ENCODE data around the gene KHDRBS2. TPM values are rescaled to one million over a fixed set of nuclear protein-coding genes. Genes with fewer than 3 reads are reported as not detected.

KHDRBS2 gene
- total and polyA plus RNA-seq, 2 of the 13 experiments (the other 11 are each of a cell fraction or from before 2014, with no cell fraction given): not detected

GRCh38 chr6:62090442-62091229, 195.4 kb downstream of the KHDRBS2 start:
- no peak for FAIRE-seq
- no peaks in the 10 kb centered on the region for H3K9me3 ChIP-seq (ENCODE audit: low read length)
- no peak overlapping the region for H3K27ac ChIP-seq (ENCODE audit: extremely low read length, insufficient read depth, low read length)
- no TSS peak for BruUV-seq (replicated peaks)
- under 1% methylated on average over 5 of the region's 5 CpGs for WGBS (ENCODE audit: low lambda C conversion rate)
- intact Hi-C loops (cut with micrococcal nuclease; ENCODE audit: unreplicated experiment) (no loop called here), in situ Hi-C loops (cut with HindIII; ENCODE audit: extremely low pct_ligation_motif_present, low pct_unique_long_range_greater_than_20kb) (no loop called here)
- H3K27me3 ChIP-seq (ENCODE audit: control insufficient read depth in 1 of 2, insufficient read depth in 2 of 2, low read length in 2 of 2): no peaks in the 10 kb centered on the region
- no peak for TF ChIP-seq MIER3 (CRISPR knock-in tag; IDR thresholded peaks at IDR 0.05; ENCODE audit: borderline replicate concordance)
- TF ChIP-seq HNF4G (IDR thresholded peaks at IDR 0.05; ENCODE audit: borderline replicate concordance, low read depth, low read length): no peak
- no peak for TF ChIP-seq HNF4G (CRISPR knock-in tag; IDR thresholded peaks at IDR 0.05; ENCODE audit: borderline replicate concordance, low read depth)
- no peak for TF ChIP-seq FOXP4 (CRISPR knock-in tag; IDR thresholded peaks at IDR 0.05)
- no peaks in the 10 kb centered on the region for H3K79me2 ChIP-seq (ENCODE audit: insufficient read depth, low read length)
- no peaks in the 10 kb centered on the region for H4K20me1 ChIP-seq (ENCODE audit: insufficient read depth, low read length)
- no peaks in the 10 kb centered on the region for H3K4me1 ChIP-seq (ENCODE audit: insufficient read depth, low read length)
- no peak overlapping the region for H3K4me3 ChIP-seq (replicated peaks in 1 of 3; ENCODE audit: insufficient read depth in 1 of 3, low read depth in 2 of 3, low read length in 3 of 3)
- POLR2A ChIA-PET: no interaction called here
- no peak for DNase-seq (ENCODE audit: low spot score)
- CTCF ChIA-PET (ENCODE audit: low intra/inter-chr PET ratio, low total read pairs): no interaction called here
- H3K4me2 ChIP-seq (ENCODE audit: low read depth, low read length): no peak overlapping the region
- H3K36me3 ChIP-seq (replicated peaks in 1 of 2; ENCODE audit: control insufficient read depth in 1 of 2, insufficient read depth in 2 of 2, low read length in 2 of 2): no peaks in the 10 kb centered on the region
- H3K9ac ChIP-seq (ENCODE audit: insufficient read depth, low read depth, low read length): no peak overlapping the region
- no peak for ATAC-seq
- H2AFZ ChIP-seq (ENCODE audit: low read length): no peak overlapping the region

GRCh38 chr6:62089781-62090180, 196.2 kb downstream of the KHDRBS2 start:
- TF ChIP-seq MED13 (CRISPR knock-in tag; IDR thresholded peaks at IDR 0.05): no peak
- TF ChIP-seq U2AF1 (optimal IDR thresholded peaks at IDR 0.05; ENCODE audit: low read depth, low read length): no peak
- TF ChIP-seq ELF1 (CRISPR knock-in tag; IDR thresholded peaks at IDR 0.05): no peak
- TF ChIP-seq SNAPC4 (CRISPR knock-in tag; IDR thresholded peaks at IDR 0.05): no peak
- no peaks in the 10 kb centered on the region for H3K9me3 ChIP-seq (ENCODE audit: low read length)
- CTCF ChIA-PET (ENCODE audit: low intra/inter-chr PET ratio, low total read pairs): no interaction called here
- no peaks in the 10 kb centered on the region for H4K20me1 ChIP-seq (ENCODE audit: insufficient read depth, low read length)
- no peaks in the 10 kb centered on the region for H3K27me3 ChIP-seq (ENCODE audit: control insufficient read depth in 1 of 2, insufficient read depth in 2 of 2, low read length in 2 of 2)
- ATAC-seq (no peak), FAIRE-seq (no peak), DNase-seq (ENCODE audit: low spot score) (no peak)
- H3K4me3 ChIP-seq (replicated peaks in 1 of 3; ENCODE audit: insufficient read depth in 1 of 3, low read depth in 2 of 3, low read length in 3 of 3): no peak overlapping the region
- intact Hi-C loops (cut with micrococcal nuclease; ENCODE audit: unreplicated experiment): no loop called here
- H3K4me2 ChIP-seq (ENCODE audit: low read depth, low read length): no peak overlapping the region
- H3K27ac ChIP-seq (ENCODE audit: extremely low read length, insufficient read depth, low read length): no peak overlapping the region
- in situ Hi-C loops (cut with HindIII; ENCODE audit: extremely low pct_ligation_motif_present, low pct_unique_long_range_greater_than_20kb): no loop called here
- H3K9ac ChIP-seq (ENCODE audit: insufficient read depth, low read depth, low read length): no peak overlapping the region
- POLR2A ChIA-PET: no interaction called here
- H3K79me2 ChIP-seq (ENCODE audit: insufficient read depth, low read length): no peaks in the 10 kb centered on the region
- H3K36me3 ChIP-seq (replicated peaks in 1 of 2; ENCODE audit: control insufficient read depth in 1 of 2, insufficient read depth in 2 of 2, low read length in 2 of 2): no peaks in the 10 kb centered on the region
- WGBS (ENCODE audit: low lambda C conversion rate): 2% methylated on average over 3 of the region's 3 CpGs
- BruUV-seq (replicated peaks): no TSS peak
- H2AFZ ChIP-seq (ENCODE audit: low read length): no peak overlapping the region
- no peaks in the 10 kb centered on the region for H3K4me1 ChIP-seq (ENCODE audit: insufficient read depth, low read length)

All from HepG2 (cell line).